Stimulated activated CD4-positive, alpha-beta T cell treated with anti-CD3 and anti-CD28 coated beads, Interleukin-4, amount 100 ng/mL, for 4 hours (primary cell): ENCODE results near the gene MAGEA2.
"Not testable (repeated sequence)": the region's sequence is repeated elsewhere in the genome, so short reads cannot be mapped to it uniquely, and the experiment has no call there.

Experiments
- DNase-seq, 2 experiments: peaks; one replicate each; pipeline ENCODE4 v3.0.0-alpha.2; 2020

MAGEA2 gene

GRCh38 chrX:152753686-152754650, at the start of gene MAGEA2:
Gene MAGEA2 (minus strand): TSS chrX:152753842. CDS start chrX:152751363, 2,479 bp downstream.
- not testable (repeated sequence) for DNase-seq

GRCh38 chrX:152798945-152799344, 45.3 kb upstream of the MAGEA2 start:
- no peak for DNase-seq

GRCh38 chrX:152787062-152787461, 33.4 kb upstream of the MAGEA2 start:
- not testable (repeated sequence) for DNase-seq

GRCh38 chrX:152769549-152770289, 16.1 kb upstream of the MAGEA2 start, which contains the start of gene MAGEA6:
Gene MAGEA6 (minus strand): TSS chrX:152769689. CDS start chrX:152767650, 2,039 bp downstream.
- DNase-seq: not testable (repeated sequence)

- DNase-seq: not testable (repeated sequence)
These were observed 12.9 kb upstream of the MAGEA2 start for GRCh38 chrX:152766562-152766961.

- DNase-seq: not testable (repeated sequence)
These were observed 7.9 kb upstream of the MAGEA2 start for GRCh38 chrX:152761582-152761981.

- DNase-seq: not testable (repeated sequence)
These were observed 5.9 kb upstream of the MAGEA2 start for GRCh38 chrX:152759544-152759943.

- DNase-seq: not testable (repeated sequence)
These were observed 5.3 kb upstream of the MAGEA2 start, which contains the start of gene CSAG3 for GRCh38 chrX:152758918-152759317. Gene CSAG3 (plus strand): TSS chrX:152759218.

GRCh38 chrX:152754871-152755270, 1.2 kb upstream of the MAGEA2 start:
- not testable (repeated sequence) for DNase-seq

GRCh38 chrX:152738560-152738959, 15.1 kb downstream of the MAGEA2 start:
- no peak for DNase-seq

GRCh38 chrX:152736528-152736927, 17.1 kb downstream of the MAGEA2 start:
- DNase-seq: not testable (repeated sequence)

- no peak for DNase-seq
These were observed 17.7 kb downstream of the MAGEA2 start for GRCh38 chrX:152735860-152736511.

GRCh38 chrX:152735101-152735500, 18.5 kb downstream of the MAGEA2 start:
- DNase-seq: no peak

GRCh38 chrX:152734143-152734858, 19.3 kb downstream of the MAGEA2 start:
- DNase-seq: not testable (repeated sequence)

- DNase-seq: no peak
These were observed 20.2 kb downstream of the MAGEA2 start, which contains the start of the genes CSAG1 and MAGEA12 for GRCh38 chrX:152733261-152733975. Gene CSAG1 (minus strand): TSS chrX:152733721. CDS start chrX:152732460, 1,261 bp downstream. Gene MAGEA12 (plus strand): TSS chrX:152733757. CDS start chrX:152736162, 2,405 bp downstream.

- DNase-seq: no peak
These were observed 28.2 kb downstream of the MAGEA2 start for GRCh38 chrX:152725409-152725808.

- DNase-seq: not testable (repeated sequence)
These were observed 39.5 kb downstream of the MAGEA2 start, which contains the start of gene MAGEA2B for GRCh38 chrX:152713815-152714787. Gene MAGEA2B (plus strand): TSS chrX:152714628. CDS start chrX:152717107, 2,479 bp downstream.

- not testable (repeated sequence) for DNase-seq
These were observed 40.4 kb downstream of the MAGEA2 start for GRCh38 chrX:152713195-152713594.

- DNase-seq: not testable (repeated sequence)
These were observed 44.5 kb downstream of the MAGEA2 start, which contains the start of gene CSAG2 for GRCh38 chrX:152709173-152709572. Gene CSAG2 (minus strand): TSS chrX:152709273. CDS start chrX:152709112, 161 bp downstream.
